ENCODE measurements around the gene SEPTIN10. TPM values are rescaled to one million over a fixed set of nuclear protein-coding genes. Genes with fewer than 3 reads are reported as not detected.

Gene SEPTIN10
- total and polyA plus RNA-seq, 7 experiments from 2014 or later = 0.53 to 5.9 (median 2.0) TPM

GRCh38 chr2:109623923-109624322, 10.2 kb upstream of the SEPTIN10 start:
- Histone ChIP-seq H3K27ac (ENCODE audit: low read depth, low read length) (no peak overlapping the region), H3K9me3 (ENCODE audit: control insufficient read depth in 2 of 3, low read length in 3 of 3) (no peaks in the 10 kb centered on the region), H3K4me1 (ENCODE audit: control insufficient read depth in 2 of 2, insufficient read depth in 2 of 2, low read length in 2 of 2) (no peaks in the 10 kb centered on the region), H3K4me3 (ENCODE audit: low read length) (no peak overlapping the region), H3K36me3 (ENCODE audit: control insufficient read depth in 2 of 3, insufficient read depth in 3 of 3, low read length in 3 of 3) (no peaks in the 10 kb centered on the region), H3K27me3 (ENCODE audit: control insufficient read depth in 2 of 2, insufficient read depth in 2 of 2, low read length in 2 of 2) (no peaks in the 10 kb centered on the region)
- H3K4me1 Mint-ChIP-seq = no peaks in the 10 kb centered on the region
- ChIA-PET POLR2A (no interaction called here), CTCF (no interaction called here)
- H3K27ac Mint-ChIP-seq = no peak overlapping the region
- H3K9me3 Mint-ChIP-seq = no peaks in the 10 kb centered on the region
- DNase-seq (no peak), ATAC-seq (no peak)
- H3K36me3 Mint-ChIP-seq = peaks cover 0 to 3% (median 0%) of the 10 kb centered on the region in 5 donors
- no peak overlapping the region for H3K4me3 Mint-ChIP-seq
- peaks cover 21 to 42% (median 37%) of the 10 kb centered on the region in 5 donors for H3K27me3 Mint-ChIP-seq
- intact Hi-C loops (cut with micrococcal nuclease) = no loop called here

GRCh38 chr2:109623297-109623696, 9.5 kb upstream of the SEPTIN10 start:
- no peak overlapping the region for H3K4me3 Mint-ChIP-seq
- ChIA-PET POLR2A (no interaction called here), CTCF (no interaction called here)
- intact Hi-C loops (cut with micrococcal nuclease) = no loop called here
- no peak for DNase-seq
- Histone ChIP-seq H3K27me3 (ENCODE audit: control insufficient read depth in 2 of 2, insufficient read depth in 2 of 2, low read length in 2 of 2) (no peaks in the 10 kb centered on the region), H3K9me3 (ENCODE audit: control insufficient read depth in 2 of 3, low read length in 3 of 3) (no peaks in the 10 kb centered on the region), H3K4me1 (ENCODE audit: control insufficient read depth in 2 of 2, insufficient read depth in 2 of 2, low read length in 2 of 2) (no peaks in the 10 kb centered on the region), H3K36me3 (ENCODE audit: control insufficient read depth in 2 of 3, insufficient read depth in 3 of 3, low read length in 3 of 3) (no peaks in the 10 kb centered on the region), H3K4me3 (ENCODE audit: low read length) (no peak overlapping the region), H3K27ac (ENCODE audit: low read depth, low read length) (no peak overlapping the region)
- peaks cover 24 to 45% (median 40%) of the 10 kb centered on the region in 5 donors for H3K27me3 Mint-ChIP-seq
- peaks cover 0 to 3% (median 0%) of the 10 kb centered on the region in 5 donors for H3K36me3 Mint-ChIP-seq
- no peak for ATAC-seq
- H3K4me1 Mint-ChIP-seq = no peaks in the 10 kb centered on the region
- no peaks in the 10 kb centered on the region for H3K9me3 Mint-ChIP-seq
- H3K27ac Mint-ChIP-seq = no peak overlapping the region

GRCh38 chr2:109619032-109619615, 5.4 kb upstream of the SEPTIN10 start:
- no peaks in the 10 kb centered on the region for H3K36me3 ChIP-seq (ENCODE audit: control insufficient read depth in 2 of 3, insufficient read depth in 3 of 3, low read length in 3 of 3)
- intact Hi-C loops (cut with micrococcal nuclease) = loop anchor here (10.0 kb wide), 2 partner anchors 586 to 1084 kb away; partner anchors contain the start of genes LIMS1 (in 1 of the 2) and NPHP1 (in 1 of the 2)
- CTCF ChIA-PET = no interaction called here
- POLR2A ChIA-PET = no interaction called here
- DNase-seq (no peak), ATAC-seq (no peak)
- Mint-ChIP-seq H3K4me1 (peaks cover 0 to 9% (median 2%) of the 10 kb centered on the region in 7 donors), H3K4me3 (no peak overlapping the region), H3K36me3 (peaks cover 0 to 8% (median 0%) of the 10 kb centered on the region in 5 donors), H3K27me3 (peaks cover 51 to 65% (median 56%) of the 10 kb centered on the region in 5 donors), H3K9me3 (peaks cover 0 to 17% (median 0%) of the 10 kb centered on the region in 11 donors), H3K27ac (no peak overlapping the region)
- H3K4me3 ChIP-seq (ENCODE audit: low read length) = no peak overlapping the region
- H3K27me3 ChIP-seq (ENCODE audit: control insufficient read depth in 2 of 2, insufficient read depth in 2 of 2, low read length in 2 of 2) = peaks cover 3 to 17% of the 10 kb centered on the region in 2 donors
- peaks cover 0 to 8% (median 0%) of the 10 kb centered on the region in 3 experiments for H3K9me3 ChIP-seq (ENCODE audit: control insufficient read depth in 2 of 3, low read length in 3 of 3)
- no peak overlapping the region for H3K27ac ChIP-seq (ENCODE audit: low read depth, low read length)
- H3K4me1 ChIP-seq (ENCODE audit: control insufficient read depth in 2 of 2, insufficient read depth in 2 of 2, low read length in 2 of 2) = no peaks in the 10 kb centered on the region

GRCh38 chr2:109616184-109616583, 2.4 kb upstream of the SEPTIN10 start:
- Histone ChIP-seq H3K4me3 (ENCODE audit: low read length) (no peak overlapping the region), H3K27me3 (ENCODE audit: control insufficient read depth in 2 of 2, insufficient read depth in 2 of 2, low read length in 2 of 2) (peaks cover 3 to 17% of the 10 kb centered on the region in 2 donors), H3K27ac (ENCODE audit: low read depth, low read length) (no peak overlapping the region), H3K36me3 (ENCODE audit: control insufficient read depth in 2 of 3, insufficient read depth in 3 of 3, low read length in 3 of 3) (no peaks in the 10 kb centered on the region), H3K4me1 (ENCODE audit: control insufficient read depth in 2 of 2, insufficient read depth in 2 of 2, low read length in 2 of 2) (no peaks in the 10 kb centered on the region), H3K9me3 (ENCODE audit: control insufficient read depth in 2 of 3, low read length in 3 of 3) (peaks cover 0 to 8% (median 0%) of the 10 kb centered on the region in 3 experiments)
- CTCF ChIA-PET = no interaction called here
- Mint-ChIP-seq H3K4me1 (peaks cover 0 to 20% (median 13%) of the 10 kb centered on the region in 7 donors), H3K27ac (no peak overlapping the region), H3K27me3 (peaks cover 49 to 75% (median 61%) of the 10 kb centered on the region in 5 donors), H3K4me3 (peak overlapping the region in 8 of 10 donors; percentile 26 to 81 (median 54)), H3K36me3 (peaks cover 0 to 13% (median 1%) of the 10 kb centered on the region in 5 donors), H3K9me3 (peaks cover 0 to 40% (median 5%) of the 10 kb centered on the region in 11 donors)
- ATAC-seq (no peak), DNase-seq (no peak)
- POLR2A ChIA-PET = no interaction called here
- intact Hi-C loops (cut with micrococcal nuclease) = loop anchor here (10.0 kb wide), 2 partner anchors 589 to 1081 kb away; partner anchors contain the start of genes LIMS1 (in 1 of the 2) and NPHP1 (in 1 of the 2)

DNA sequence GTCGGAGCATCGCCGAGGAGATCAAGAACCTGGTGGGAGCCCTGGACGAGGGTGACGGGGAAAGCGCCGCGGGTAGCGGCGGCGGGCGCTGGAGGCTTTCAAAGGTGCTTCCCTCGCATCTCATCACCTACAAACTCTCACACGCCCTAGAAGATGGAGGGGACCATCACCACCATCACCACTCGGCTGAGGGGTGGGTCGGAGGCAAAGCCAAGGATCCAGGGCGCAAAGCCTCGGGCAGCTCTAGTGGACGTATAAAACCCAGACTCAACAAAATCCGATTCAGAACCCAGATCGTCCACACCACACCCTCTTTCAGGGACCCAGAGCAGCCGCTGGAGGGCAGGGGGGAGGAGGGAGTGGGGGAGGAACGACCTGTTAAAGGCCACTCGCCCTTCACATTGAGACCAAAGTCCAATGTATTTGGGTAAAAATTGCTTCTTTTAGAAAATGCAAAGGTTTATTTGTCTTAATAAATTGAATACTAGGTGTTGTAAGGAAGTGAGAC, 1.9 kb upstream of the SEPTIN10 start:
- CTCF ChIA-PET = no interaction called here
- peaks cover 3 to 17% of the 10 kb centered on the region in 2 donors for H3K27me3 ChIP-seq (ENCODE audit: control insufficient read depth in 2 of 2, insufficient read depth in 2 of 2, low read length in 2 of 2)
- peak overlapping the region in 1 of 9 donors; percentile 18 for H3K27ac Mint-ChIP-seq
- H3K9me3 ChIP-seq (ENCODE audit: control insufficient read depth in 2 of 3, low read length in 3 of 3) = peaks cover 0 to 8% (median 0%) of the 10 kb centered on the region in 3 experiments
- peaks cover 0 to 43% (median 6%) of the 10 kb centered on the region in 11 donors for H3K9me3 Mint-ChIP-seq
- POLR2A ChIA-PET = no interaction called here
- no peaks in the 10 kb centered on the region for H3K36me3 ChIP-seq (ENCODE audit: control insufficient read depth in 2 of 3, insufficient read depth in 3 of 3, low read length in 3 of 3)
- H3K4me1 Mint-ChIP-seq = peaks cover 0 to 20% (median 13%) of the 10 kb centered on the region in 7 donors
- no peak for ATAC-seq
- no peak overlapping the region for H3K4me3 ChIP-seq (ENCODE audit: low read length)
- H3K36me3 Mint-ChIP-seq = peaks cover 0 to 13% (median 1%) of the 10 kb centered on the region in 5 donors
- no peak overlapping the region for H3K27ac ChIP-seq (ENCODE audit: low read depth, low read length)
- H3K4me3 Mint-ChIP-seq = peak overlapping the region; percentile 27 to 81 (median 55)
- H3K27me3 Mint-ChIP-seq = peaks cover 47 to 79% (median 62%) of the 10 kb centered on the region in 5 donors
- intact Hi-C loops (cut with micrococcal nuclease) = loop anchor here (2.0 to 10.0 kb wide), 4 partner anchors 589 to 1167 kb away; partner anchors contain the start of genes CCDC138 (in 1 of the 2), GCC2 (in 1 of the 2), LIMS1 (in 1 of the 2) and NPHP1 (in 1 of the 2)
- no peaks in the 10 kb centered on the region for H3K4me1 ChIP-seq (ENCODE audit: control insufficient read depth in 2 of 2, insufficient read depth in 2 of 2, low read length in 2 of 2)
- peak in 1 of 9 donors; percentile 2 for DNase-seq

DNA sequence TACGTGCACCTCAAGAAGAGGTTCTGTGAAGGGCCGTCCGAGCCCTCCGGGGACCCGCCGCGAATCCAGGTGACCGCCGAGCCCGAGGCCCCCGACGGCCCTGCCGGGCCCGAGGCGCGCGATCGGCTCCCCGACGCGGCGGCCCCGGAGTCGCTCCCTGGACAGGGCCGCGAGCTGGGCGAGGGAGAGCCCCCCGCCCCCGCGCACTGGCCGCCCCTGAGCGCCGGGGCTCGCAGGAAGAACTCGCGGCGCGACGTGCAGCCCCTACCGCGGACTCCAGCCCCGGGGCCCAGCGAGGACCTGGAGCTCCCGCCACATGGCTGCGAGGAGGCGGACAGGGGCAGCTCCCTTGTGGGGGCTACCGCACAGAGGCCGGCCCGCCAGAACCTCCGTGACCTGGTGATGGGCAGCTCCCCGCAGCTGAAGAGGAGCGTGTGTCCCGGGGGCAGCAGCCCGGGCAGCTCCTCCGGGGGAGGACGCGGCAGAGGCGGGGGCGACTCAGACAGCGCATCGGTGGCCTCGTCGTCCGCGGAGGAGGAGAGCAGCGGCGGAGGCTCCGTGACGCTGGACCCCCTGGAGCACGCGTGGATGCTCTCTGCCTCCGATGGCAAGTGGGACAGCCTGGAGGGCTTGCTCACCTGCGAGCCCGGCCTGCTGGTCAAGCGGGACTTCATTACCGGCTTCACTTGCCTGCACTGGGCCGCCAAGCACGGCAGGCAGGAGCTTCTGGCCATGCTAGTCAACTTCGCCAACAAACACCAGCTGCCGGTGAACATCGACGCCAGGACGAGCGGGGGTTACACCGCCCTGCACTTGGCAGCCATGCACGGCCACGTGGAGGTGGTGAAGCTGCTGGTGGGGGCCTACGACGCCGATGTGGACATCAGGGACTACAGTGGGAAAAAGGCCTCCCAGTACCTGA, 1.2 kb upstream of the SEPTIN10 start:
- Histone ChIP-seq H3K4me3 (ENCODE audit: low read length) (peak overlapping the region; percentile 64), H3K4me1 (ENCODE audit: control insufficient read depth in 2 of 2, insufficient read depth in 2 of 2, low read length in 2 of 2) (no peaks in the 10 kb centered on the region), H3K27me3 (ENCODE audit: control insufficient read depth in 2 of 2, insufficient read depth in 2 of 2, low read length in 2 of 2) (peaks cover 3 to 17% of the 10 kb centered on the region in 2 donors), H3K27ac (ENCODE audit: low read depth, low read length) (no peak overlapping the region), H3K9me3 (ENCODE audit: control insufficient read depth in 2 of 3, low read length in 3 of 3) (peaks cover 0 to 8% (median 0%) of the 10 kb centered on the region in 3 experiments), H3K36me3 (ENCODE audit: control insufficient read depth in 2 of 3, insufficient read depth in 3 of 3, low read length in 3 of 3) (no peaks in the 10 kb centered on the region)
- DNase-seq (peak in 5 of 9 donors; percentile 2 to 24 (median 9)), ATAC-seq (no peak)
- Mint-ChIP-seq H3K27me3 (peaks cover 51 to 81% (median 58%) of the 10 kb centered on the region in 5 donors), H3K9me3 (peaks cover 0 to 47% (median 6%) of the 10 kb centered on the region in 11 donors), H3K4me3 (peak overlapping the region in 6 of 10 donors; percentile 37 to 81 (median 62)), H3K36me3 (peaks cover 0 to 13% (median 1%) of the 10 kb centered on the region in 5 donors), H3K27ac (no peak overlapping the region), H3K4me1 (peaks cover 0 to 20% (median 13%) of the 10 kb centered on the region in 7 donors)
- ChIA-PET CTCF (no interaction called here), POLR2A (no interaction called here)
- intact Hi-C loops (cut with micrococcal nuclease) = loop anchor here (2.0 to 10.0 kb wide), 5 partner anchors 583 to 1166 kb away; partner anchors contain the start of genes CCDC138 (in 1 of the 2), GCC2 (in 1 of the 2), LIMS1 (in 1 of the 2) and NPHP1 (in 1 of the 2)
